Ectodermal cell (in vitro differentiated cells): ENCODE data around the gene GNB3.
"Not testable (repeated sequence)": the region's sequence is repeated elsewhere in the genome, so short reads cannot be mapped to it uniquely, and the experiment has no call there.

Source experiments
- H3K27ac ChIP-seq: 2 replicates; pipeline ENCODE4 v1.7.0; 2013; ENCODE audit warnings: mild to moderate bottlenecking, low read depth, low read length; ENCODE audit not compliant: insufficient read depth, poor library complexity, severe bottlenecking
- H3K27me3 ChIP-seq: 2 replicates; pipeline ENCODE4 v1.7.0; 2013; ENCODE audit warnings: mild to moderate bottlenecking, low read length; ENCODE audit not compliant: insufficient read depth, control insufficient read depth, poor library complexity, severe bottlenecking
- H3K36me3 ChIP-seq: one replicate; pipeline ENCODE4 v1.7.0; 2013; ENCODE audit warnings: low read length; ENCODE audit not compliant: control insufficient read depth, insufficient read depth
- H3K4me1 ChIP-seq: one replicate; pipeline ENCODE4 v1.7.0; 2013; ENCODE audit warnings: low read length; ENCODE audit not compliant: control insufficient read depth, insufficient read depth
- H3K4me3 ChIP-seq: 2 replicates; pipeline ENCODE4 v1.7.0; 2013; ENCODE audit warnings: low read depth, low read length, control low read depth; ENCODE audit not compliant: insufficient read depth
- H3K9me3 ChIP-seq: 2 replicates; pipeline ENCODE4 v1.7.0; 2013; ENCODE audit warnings: mild to moderate bottlenecking, low read length, moderate library complexity; ENCODE audit not compliant: control insufficient read depth
- WGBS, 2 experiments: methylation state at CpG; one replicate each; pipeline ENCODE4 v1.1.7; 2013; ENCODE audit warnings: missing lambda C conversion rate in 2 of 2; 5-methylcytosine and 5-hydroxymethylcytosine counted together

GNB3 gene

GRCh38 chr12:6858799-6859198 lies 18.1 kb downstream of the GNB3 start:
- H3K36me3 ChIP-seq, result peaks cover 62% of the 10 kb centered on the region
- H3K9me3 ChIP-seq, result no peaks in the 10 kb centered on the region
- H3K4me1 ChIP-seq, result no peaks in the 10 kb centered on the region
- no peak overlapping the region for H3K4me3 ChIP-seq
- WGBS, 2 experiments, result 88 to 93% methylated on average over 2 of the region's 2 CpGs
- H3K27ac ChIP-seq, result no peak overlapping the region
- H3K27me3 ChIP-seq, result no peaks in the 10 kb centered on the region

GRCh38 chr12:6860116-6860515 lies 19.4 kb downstream of the GNB3 start:
- no peaks in the 10 kb centered on the region for H3K9me3 ChIP-seq
- WGBS, 2 experiments, result 98% methylated on average over 9 of the region's 9 CpGs
- no peaks in the 10 kb centered on the region for H3K27me3 ChIP-seq
- H3K4me3 ChIP-seq, result no peak overlapping the region
- no peak overlapping the region for H3K27ac ChIP-seq
- no peaks in the 10 kb centered on the region for H3K4me1 ChIP-seq
- peaks cover 73% of the 10 kb centered on the region for H3K36me3 ChIP-seq

GRCh38 chr12:6860942-6861341 lies 20.2 kb downstream of the GNB3 start:
- Histone ChIP-seq H3K36me3 (peaks cover 76% of the 10 kb centered on the region), H3K4me3 (no peak overlapping the region), H3K27ac (no peak overlapping the region), H3K4me1 (no peaks in the 10 kb centered on the region), H3K9me3 (no peaks in the 10 kb centered on the region), H3K27me3 (no peaks in the 10 kb centered on the region)
- WGBS, 2 experiments, result 95 to 96% methylated on average over 7 of the region's 7 CpGs

- Histone ChIP-seq H3K9me3 (no peaks in the 10 kb centered on the region), H3K27me3 (no peaks in the 10 kb centered on the region), H3K36me3 (peaks cover 77% of the 10 kb centered on the region), H3K27ac (no peak overlapping the region), H3K4me1 (peaks cover 2% of the 10 kb centered on the region), H3K4me3 (no peak overlapping the region)
- 94% methylated on average over 9 of the region's 9 CpGs for WGBS, 2 experiments
Measured at GRCh38 chr12:6861391-6861790, 20.7 kb downstream of the GNB3 start.

GRCh38 chr12:6863033-6863432 lies 22.3 kb downstream of the GNB3 start:
- Histone ChIP-seq H3K9me3 (no peaks in the 10 kb centered on the region), H3K27ac (no peak overlapping the region), H3K4me3 (no peak overlapping the region), H3K27me3 (no peaks in the 10 kb centered on the region), H3K36me3 (peaks cover 65% of the 10 kb centered on the region), H3K4me1 (peaks cover 9% of the 10 kb centered on the region)
- WGBS, 2 experiments, result 93 to 94% methylated on average over 11 of the region's 11 CpGs

GRCh38 chr12:6863586-6864321 lies 23.0 kb downstream of the GNB3 start:
- WGBS, 2 experiments, result 94 to 97% methylated on average over 16 of the region's 16 CpGs
- Histone ChIP-seq H3K27me3 (no peaks in the 10 kb centered on the region), H3K36me3 (peaks cover 58% of the 10 kb centered on the region)

GRCh38 chr12:6865307-6865706 lies 24.6 kb downstream of the GNB3 start:
- not testable (repeated sequence) for H3K4me3 ChIP-seq, H3K27me3 ChIP-seq, H3K4me1 ChIP-seq, H3K9me3 ChIP-seq, H3K27ac ChIP-seq
- peaks cover 53% of the 10 kb centered on the region for H3K36me3 ChIP-seq
- 94 to 97% methylated on average over 5 of the region's 5 CpGs for WGBS, 2 experiments

More at GRCh38 chr12:6863586-6864321, 23.0 kb downstream of the GNB3 start:
- H3K4me1 ChIP-seq, result peaks cover 9% of the 10 kb centered on the region
- no peak overlapping the region for H3K27ac ChIP-seq
- no peaks in the 10 kb centered on the region for H3K9me3 ChIP-seq
- H3K4me3 ChIP-seq, result no peak overlapping the region

- no peaks in the 10 kb centered on the region for H3K27me3 ChIP-seq
- no peaks in the 10 kb centered on the region for H3K9me3 ChIP-seq
- peak overlapping the region; percentile 94 for H3K4me3 ChIP-seq
- H3K36me3 ChIP-seq, result peaks cover 51% of the 10 kb centered on the region
- H3K27ac ChIP-seq, result no peak overlapping the region
- WGBS, 2 experiments, result 60% methylated on average over 19 of the region's 19 CpGs
- peaks cover 9% of the 10 kb centered on the region for H3K4me1 ChIP-seq
Measured at GRCh38 chr12:6866163-6866919, 25.6 kb downstream of the GNB3 start.

- Histone ChIP-seq H3K9me3 (no peaks in the 10 kb centered on the region), H3K4me3 (peak overlapping the region; percentile 94), H3K36me3 (peaks cover 49% of the 10 kb centered on the region), H3K27ac (no peak overlapping the region), H3K4me1 (peaks cover 12% of the 10 kb centered on the region), H3K27me3 (no peaks in the 10 kb centered on the region)
- WGBS, 2 experiments, result 5 to 6% methylated on average over 33 of the region's 33 CpGs
Measured at GRCh38 chr12:6866920-6867412, 26.2 kb downstream of the GNB3 start.

GRCh38 chr12:6867413-6868210 lies 26.9 kb downstream of the GNB3 start, which contains the start of gene TPI1:
TSS of gene TPI1 (plus strand) at chr12:6867531. CDS start at chr12:6867567, 36 bp downstream.
- peaks cover 14% of the 10 kb centered on the region for H3K4me1 ChIP-seq
- peaks cover 44% of the 10 kb centered on the region for H3K36me3 ChIP-seq
- WGBS, 2 experiments, result 0% methylated on average over 86 of the region's 86 CpGs
- H3K9me3 ChIP-seq, result no peaks in the 10 kb centered on the region
- H3K4me3 ChIP-seq, result peak within 1 kb of the TSS; percentile 94
- H3K27ac ChIP-seq, result peak within 1 kb of the TSS; percentile 62
- H3K27me3 ChIP-seq, result no peaks in the 10 kb centered on the region
